Panc1 (cell line): ENCODE results near the gene WTAP. TPM values are rescaled to one million over a fixed set of nuclear protein-coding genes. Genes with fewer than 3 reads are reported as not detected.

ENCODE experiments used
- ATAC-seq: fragments of 200-7000 bp; cut with Tn5 transposase; 2 replicates; pipeline ENCODE4 v1.9.1; 2020; ENCODE audit warnings: mild to moderate bottlenecking, moderate library complexity
- BruUV-seq: library from RNA; stranded (reverse); fragments of 400-500 nt; replicated peaks from 2 replicates; lab custom pipeline; 2021; lab: Mats Ljungman, UMichigan
- CTCF ChIA-PET: fragments of 300-600 bp; sonication (Branson Sonifier 250); formaldehyde crosslinking; loops from one replicate; lab custom pipeline; 2022; ENCODE audit warnings: antibody characterized with exemption; lab: Charles Lee
- POLR2A ChIA-PET: fragments of 300-600 bp; sonication (Branson Sonifier 250); formaldehyde crosslinking; loops from one replicate; lab custom pipeline; 2022; ENCODE audit warnings: antibody characterized with exemption; lab: Charles Lee
- DNase-seq: peaks from one replicate; pipeline ENCODE4 v3.0.0-alpha.2; 2010; ENCODE audit warnings: low read depth, low spot score
- H3K27ac ChIP-seq: 2 replicates; pipeline ENCODE4 v1.5.1; 2011; ENCODE audit warnings: mild to moderate bottlenecking, low read length, inconsistent platforms
- H3K27me3 ChIP-seq: fragments of 200-500 bp; sonication (Bioruptor generic); 2 replicates; pipeline ENCODE4 v1.6.0; 2014; ENCODE audit warnings: low read length, inconsistent platforms; ENCODE audit not compliant: control insufficient read depth, insufficient read depth
- H3K36me3 ChIP-seq: fragments of 200-500 bp; sonication (Bioruptor generic); 2 replicates; pipeline ENCODE4 v1.5.1; 2014; ENCODE audit warnings: inconsistent platforms, mild to moderate bottlenecking, low read length, moderate library complexity; ENCODE audit not compliant: control insufficient read depth, insufficient read depth
- H3K4me1 ChIP-seq: 2 replicates; pipeline ENCODE4 v1.5.1; 2011; ENCODE audit warnings: inconsistent platforms, mild to moderate bottlenecking, low read length, moderate library complexity; ENCODE audit not compliant: control insufficient read depth, insufficient read depth
- H3K4me3 ChIP-seq, 2 experiments: 2 replicates each; pipeline ENCODE4 v1.5.1; 2011 to 2012; ENCODE audit warnings: low read depth in 2 of 2, low read length in 2 of 2, mild to moderate bottlenecking in 2 of 2, inconsistent platforms in 1 of 2, moderate library complexity in 1 of 2
- H3K9me3 ChIP-seq: fragments of 200-500 bp; sonication (Bioruptor generic); 2 replicates; pipeline ENCODE4 v1.5.1; 2014; ENCODE audit warnings: low read depth, mild to moderate bottlenecking, inconsistent platforms, low read length, moderate library complexity; ENCODE audit not compliant: control insufficient read depth, insufficient read depth
- CTCF ChIP-seq: fragments of 450-650 bp; IDR thresholded peaks from 2 replicates; pipeline ENCODE4 v1.5.1; 2017; ENCODE audit warnings: mild to moderate bottlenecking
- POLR2AphosphoS5 ChIP-seq: IDR thresholded peaks from 2 replicates; pipeline ENCODE4 v1.6.1; 2012; ENCODE audit warnings: mild to moderate bottlenecking, low read depth, low read length, moderate library complexity
- REST ChIP-seq, 2 experiments: IDR thresholded peaks; 2 replicates each; pipeline ENCODE4 v1.6.1; 2011 to 2012; ENCODE audit warnings: low read depth in 2 of 2, control low read depth in 1 of 2, low read length in 1 of 2, mild to moderate bottlenecking in 1 of 2, moderate library complexity in 1 of 2; ENCODE audit not compliant: insufficient read depth in 1 of 2
- SIN3A ChIP-seq: IDR thresholded peaks from 2 replicates; pipeline ENCODE4 v1.6.1; 2012; ENCODE audit warnings: low read depth, mild to moderate bottlenecking, low read length, moderate library complexity, borderline replicate concordance; ENCODE audit not compliant: insufficient read depth
- TCF7L2 ChIP-seq: IDR thresholded peaks from 2 replicates; pipeline ENCODE4 v1.6.1; 2011; ENCODE audit warnings: mild to moderate bottlenecking, low read depth, low read length, inconsistent platforms
- in situ Hi-C: cut with HindIII; loops from 2 replicates; pipeline ENCODE4 v1.10.0; 2016; ENCODE audit warnings: low sequenced_read_pairs, low pct_unique_long_range_greater_than_20kb
- intact Hi-C: fragments of 100-400 bp; cut with micrococcal nuclease; formaldehyde crosslinking; loops from one replicate; pipeline ENCODE4 v1.10.0; 2022; ENCODE audit not compliant: unreplicated experiment
- total RNA-seq: library from RNA; stranded (reverse); gene quantifications from one replicate; pipeline ENCODE4 v1.2.1, GENCODE V29; 2021; ENCODE audit not compliant: unreplicated experiment

The WTAP gene
- total RNA-seq, 1 experiment from 2014 or later: 112 TPM

DNA sequence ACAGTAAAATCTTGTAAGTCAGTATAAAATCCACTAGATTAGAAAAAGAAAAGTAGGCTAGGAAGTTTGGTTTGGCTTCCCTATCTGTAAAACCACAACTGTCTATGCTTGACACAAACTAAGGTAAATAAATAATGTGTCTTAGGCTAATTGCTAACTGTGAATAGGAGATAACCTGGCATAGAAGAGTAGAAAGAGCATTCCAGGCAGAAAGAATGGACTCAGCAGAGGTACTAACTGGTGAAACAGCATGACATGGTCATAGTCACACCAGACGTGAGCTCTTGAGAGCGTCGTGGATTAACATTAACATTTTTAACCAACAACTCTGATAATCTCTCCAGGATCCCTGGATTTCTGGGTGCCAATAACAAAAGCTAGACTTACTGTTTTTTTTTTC, 8.7 kb upstream of the WTAP start:
- ATAC-seq (no peak), DNase-seq (no peak)
- H3K4me1 ChIP-seq: 0 out of 2 replicates have a peak, but pooled peaks cover 3% of the 10 kb centered on the region
- ChIA-PET CTCF (no interaction called here), POLR2A (no interaction called here)
- no peak overlapping the region for H3K4me3 ChIP-seq
- H3K9me3 ChIP-seq: no peaks in the 10 kb centered on the region
- TF ChIP-seq TCF7L2 (no peak), POLR2AphosphoS5 (no peak), CTCF (no peak), SIN3A (no peak), REST (IDR thresholded peaks at IDR 0.05; ENCODE audit: insufficient read depth in 1 of 2, low read depth in 2 of 2, low read length in 1 of 2) (no peak)
- intact Hi-C loops: no loop called here
- no peaks in the 10 kb centered on the region for H3K36me3 ChIP-seq
- H3K27me3 ChIP-seq: no peaks in the 10 kb centered on the region
- no TSS peak for BruUV-seq
- in situ Hi-C loops: no loop called here
- H3K27ac ChIP-seq: no peak overlapping the region

DNA sequence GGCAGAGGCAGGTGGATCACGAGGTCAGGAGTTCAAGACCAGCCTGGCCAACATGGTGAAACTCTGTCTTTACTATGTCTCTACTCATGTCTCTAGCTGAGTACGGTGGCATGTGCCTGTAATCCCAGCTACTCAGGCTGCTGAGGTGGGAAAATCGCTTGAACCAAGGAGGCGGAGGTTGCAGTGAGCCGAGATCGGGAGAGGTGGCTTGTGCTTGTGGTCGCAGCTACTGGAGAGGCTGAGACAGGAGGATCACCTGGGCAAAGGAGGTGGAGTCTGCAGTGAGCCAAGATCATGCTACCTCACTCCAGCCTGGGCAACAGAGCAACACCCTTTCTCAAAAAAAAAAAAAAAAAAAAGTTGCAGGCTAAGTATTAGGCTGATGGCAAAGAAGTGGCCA, 8.0 kb upstream of the WTAP start:
- Histone ChIP-seq H3K27ac (no peak overlapping the region), H3K9me3 (no peaks in the 10 kb centered on the region), H3K27me3 (no peaks in the 10 kb centered on the region), H3K4me3 (no peak overlapping the region), H3K4me1 (0 out of 2 replicates have a peak, but pooled peaks cover 3% of the 10 kb centered on the region), H3K36me3 (no peaks in the 10 kb centered on the region)
- intact Hi-C loops: no loop called here
- BruUV-seq: no TSS peak
- TF ChIP-seq POLR2AphosphoS5: no peak
- TF ChIP-seq REST (IDR thresholded peaks at IDR 0.05; ENCODE audit: insufficient read depth in 1 of 2, low read depth in 2 of 2, low read length in 1 of 2): no peak
- TF ChIP-seq CTCF: no peak
- no peak for TF ChIP-seq SIN3A
- no peak for TF ChIP-seq TCF7L2
- in situ Hi-C loops: no loop called here
- ChIA-PET CTCF (interaction anchor here (0.7 kb wide), 1 partner anchor 148 kb away, joined by 4 read pairs; no protein-coding TSS in a partner anchor), POLR2A (no interaction called here)
- ATAC-seq: no peak
- DNase-seq: no peak
